Measurements from ENCODE around the gene SHLD1. TPM values are rescaled to one million over a fixed set of nuclear protein-coding genes. Genes with fewer than 3 reads are reported as not detected.
"Not testable (repeated sequence)": the region's sequence is repeated elsewhere in the genome, so short reads cannot be mapped to it uniquely, and the experiment has no call there.

SHLD1 gene
- polyA plus RNA-seq, 1 donor (not counting 4 experiments of a cell fraction or from before 2014, with no cell fraction given): 3.2 TPM

GRCh38 chr20:5719861-5720403, 30.3 kb upstream of the SHLD1 start:
- Histone ChIP-seq H3K4me1 (ENCODE audit: control insufficient read depth, extremely low read depth, insufficient read depth, low read length) (peaks cover 4% of the 10 kb centered on the region), H3K9me3 (ENCODE audit: control insufficient read depth, low read depth, low read length) (no peaks in the 10 kb centered on the region), H2AFZ (ENCODE audit: control insufficient read depth, low read length) (no peak overlapping the region), H3K9me1 (ENCODE audit: control insufficient read depth, extremely low read depth, insufficient read depth, low read length) (no peaks in the 10 kb centered on the region), H3K79me2 (ENCODE audit: control insufficient read depth, insufficient read depth, low read length) (no peaks in the 10 kb centered on the region), H3K4me2 (ENCODE audit: control insufficient read depth, extremely low read depth, insufficient read depth, low read depth, low read length) (no peak overlapping the region), H3K27me3 (ENCODE audit: control insufficient read depth, extremely low read depth, insufficient read depth, low read length) (peaks cover 4% of the 10 kb centered on the region), H3K36me3 (ENCODE audit: control insufficient read depth in 2 of 2, extremely low read depth in 1 of 2, insufficient read depth in 2 of 2, low read length in 2 of 2) (no peaks in the 10 kb centered on the region), H3K4me3 (ENCODE audit: control insufficient read depth in 2 of 3, extremely low read depth in 1 of 3, insufficient read depth in 2 of 3, low read depth in 1 of 3, low read length in 3 of 3) (no peak overlapping the region), H3K9ac (ENCODE audit: control insufficient read depth, extremely low read depth, insufficient read depth, low read length) (no peak overlapping the region), H4K20me1 (ENCODE audit: control insufficient read depth, extremely low read depth, insufficient read depth, low read length) (no peaks in the 10 kb centered on the region), H3K27ac (ENCODE audit: control insufficient read depth, insufficient read depth, low read length) (no peak overlapping the region)
- dilution Hi-C loops (cut with MboI; ENCODE audit: extremely low pct_ligation_motif_present, low sequenced_read_pairs): no loop called here
- no peak for TF ChIP-seq CTCF (optimal IDR thresholded peaks at IDR 0.05 in 1 of 3, IDR thresholded peaks at IDR 0.05 in 1 of 3, conservative IDR thresholded peaks at IDR 0.05 in 1 of 3; ENCODE audit: extremely low read depth in 1 of 3, insufficient read depth in 2 of 3, low read length in 3 of 3)
- DNase-seq (ENCODE audit: low read depth, low spot score) (no peak), FAIRE-seq (no peak)

- Histone ChIP-seq H3K36me3 (ENCODE audit: control insufficient read depth in 2 of 2, extremely low read depth in 1 of 2, insufficient read depth in 2 of 2, low read length in 2 of 2) (no peaks in the 10 kb centered on the region), H3K4me3 (ENCODE audit: control insufficient read depth in 2 of 3, extremely low read depth in 1 of 3, insufficient read depth in 2 of 3, low read depth in 1 of 3, low read length in 3 of 3) (no peak overlapping the region), H3K27me3 (ENCODE audit: control insufficient read depth, extremely low read depth, insufficient read depth, low read length) (peaks cover 4% of the 10 kb centered on the region), H3K9ac (ENCODE audit: control insufficient read depth, extremely low read depth, insufficient read depth, low read length) (no peak overlapping the region), H3K9me3 (ENCODE audit: control insufficient read depth, low read depth, low read length) (no peaks in the 10 kb centered on the region), H2AFZ (ENCODE audit: control insufficient read depth, low read length) (no peak overlapping the region), H3K9me1 (ENCODE audit: control insufficient read depth, extremely low read depth, insufficient read depth, low read length) (no peaks in the 10 kb centered on the region), H3K4me2 (ENCODE audit: control insufficient read depth, extremely low read depth, insufficient read depth, low read depth, low read length) (no peak overlapping the region), H3K79me2 (ENCODE audit: control insufficient read depth, insufficient read depth, low read length) (no peaks in the 10 kb centered on the region), H3K4me1 (ENCODE audit: control insufficient read depth, extremely low read depth, insufficient read depth, low read length) (no peaks in the 10 kb centered on the region), H4K20me1 (ENCODE audit: control insufficient read depth, extremely low read depth, insufficient read depth, low read length) (no peaks in the 10 kb centered on the region), H3K27ac (ENCODE audit: control insufficient read depth, insufficient read depth, low read length) (no peak overlapping the region)
- dilution Hi-C loops (cut with MboI; ENCODE audit: extremely low pct_ligation_motif_present, low sequenced_read_pairs): no loop called here
- no peak for FAIRE-seq
- no peak for DNase-seq (ENCODE audit: low read depth, low spot score)
- no peak for TF ChIP-seq CTCF (optimal IDR thresholded peaks at IDR 0.05 in 1 of 3, IDR thresholded peaks at IDR 0.05 in 1 of 3, conservative IDR thresholded peaks at IDR 0.05 in 1 of 3; ENCODE audit: extremely low read depth in 1 of 3, insufficient read depth in 2 of 3, low read length in 3 of 3)
- no peak for TF ChIP-seq EZH2 (IDR thresholded peaks at IDR 0.05; ENCODE audit: low read length)
These were observed 29.5 kb upstream of the SHLD1 start for GRCh38 chr20:5720696-5721095.

- DNase-seq (ENCODE audit: low read depth, low spot score); H3K4me2 ChIP-seq (ENCODE audit: control insufficient read depth, extremely low read depth, insufficient read depth, low read depth, low read length); H3K36me3 ChIP-seq (ENCODE audit: control insufficient read depth in 2 of 2, extremely low read depth in 1 of 2, insufficient read depth in 2 of 2, low read length in 2 of 2); H3K9ac ChIP-seq (ENCODE audit: control insufficient read depth, extremely low read depth, insufficient read depth, low read length); H2AFZ ChIP-seq (ENCODE audit: control insufficient read depth, low read length); H3K4me1 ChIP-seq (ENCODE audit: control insufficient read depth, extremely low read depth, insufficient read depth, low read length); H4K20me1 ChIP-seq (ENCODE audit: control insufficient read depth, extremely low read depth, insufficient read depth, low read length); FAIRE-seq; dilution Hi-C loops (cut with MboI; ENCODE audit: extremely low pct_ligation_motif_present, low sequenced_read_pairs); H3K79me2 ChIP-seq (ENCODE audit: control insufficient read depth, insufficient read depth, low read length); H3K27me3 ChIP-seq (ENCODE audit: control insufficient read depth, extremely low read depth, insufficient read depth, low read length); H3K27ac ChIP-seq (ENCODE audit: control insufficient read depth, insufficient read depth, low read length); H3K9me3 ChIP-seq (ENCODE audit: control insufficient read depth, low read depth, low read length); H3K4me3 ChIP-seq (ENCODE audit: control insufficient read depth in 2 of 3, extremely low read depth in 1 of 3, insufficient read depth in 2 of 3, low read depth in 1 of 3, low read length in 3 of 3); H3K9me1 ChIP-seq (ENCODE audit: control insufficient read depth, extremely low read depth, insufficient read depth, low read length): not testable (repeated sequence)
These were observed 28.8 kb upstream of the SHLD1 start for GRCh38 chr20:5721356-5721755.

Data from keratinocyte (primary cell).